Measurements from ENCODE around the gene TEK.

Gene TEK

GRCh38 chr9:27183131-27183530 lies 74.1 kb downstream of the TEK start:
- no peaks in the 10 kb centered on the region for H3K9me3 ChIP-seq (ENCODE audit: control insufficient read depth, insufficient read depth, low read length)
- no peak overlapping the region for H3K9ac ChIP-seq (ENCODE audit: low read depth, low read length)
- no peaks in the 10 kb centered on the region for H3K36me3 ChIP-seq (ENCODE audit: control insufficient read depth, insufficient read depth, low read length)
- H3K4me1 ChIP-seq (ENCODE audit: control insufficient read depth, insufficient read depth, low read length) = no peaks in the 10 kb centered on the region
- H3K4me3 ChIP-seq (ENCODE audit: low read depth, low read length) = no peak overlapping the region
- no peaks in the 10 kb centered on the region for H3K27me3 ChIP-seq (ENCODE audit: control insufficient read depth, insufficient read depth, low read length)

GRCh38 chr9:27183701-27184100 lies 74.7 kb downstream of the TEK start:
- no peak overlapping the region for H3K9ac ChIP-seq (ENCODE audit: low read depth, low read length)
- H3K4me1 ChIP-seq (ENCODE audit: control insufficient read depth, insufficient read depth, low read length) = no peaks in the 10 kb centered on the region
- no peaks in the 10 kb centered on the region for H3K9me3 ChIP-seq (ENCODE audit: control insufficient read depth, insufficient read depth, low read length)
- no peaks in the 10 kb centered on the region for H3K27me3 ChIP-seq (ENCODE audit: control insufficient read depth, insufficient read depth, low read length)
- no peaks in the 10 kb centered on the region for H3K36me3 ChIP-seq (ENCODE audit: control insufficient read depth, insufficient read depth, low read length)
- H3K4me3 ChIP-seq (ENCODE audit: low read depth, low read length) = no peak overlapping the region

- Histone ChIP-seq H3K4me3 (ENCODE audit: low read depth, low read length) (no peak overlapping the region), H3K36me3 (ENCODE audit: control insufficient read depth, insufficient read depth, low read length) (no peaks in the 10 kb centered on the region), H3K27me3 (ENCODE audit: control insufficient read depth, insufficient read depth, low read length) (no peaks in the 10 kb centered on the region)
Measured at GRCh38 chr9:27184556-27185351, 75.7 kb downstream of the TEK start.

GRCh38 chr9:27188426-27188825 lies 79.4 kb downstream of the TEK start:
- Histone ChIP-seq H3K27me3 (ENCODE audit: control insufficient read depth, insufficient read depth, low read length) (no peaks in the 10 kb centered on the region), H3K9ac (ENCODE audit: low read depth, low read length) (no peak overlapping the region), H3K4me1 (ENCODE audit: control insufficient read depth, insufficient read depth, low read length) (no peaks in the 10 kb centered on the region), H3K9me3 (ENCODE audit: control insufficient read depth, insufficient read depth, low read length) (no peaks in the 10 kb centered on the region), H3K36me3 (ENCODE audit: control insufficient read depth, insufficient read depth, low read length) (no peaks in the 10 kb centered on the region), H3K4me3 (ENCODE audit: low read depth, low read length) (no peak overlapping the region)

More at GRCh38 chr9:27184556-27185351, 75.7 kb downstream of the TEK start:
- no peak overlapping the region for H3K9ac ChIP-seq (ENCODE audit: low read depth, low read length)
- no peaks in the 10 kb centered on the region for H3K4me1 ChIP-seq (ENCODE audit: control insufficient read depth, insufficient read depth, low read length)
- H3K9me3 ChIP-seq (ENCODE audit: control insufficient read depth, insufficient read depth, low read length) = no peaks in the 10 kb centered on the region

- no peaks in the 10 kb centered on the region for H3K9me3 ChIP-seq (ENCODE audit: control insufficient read depth, insufficient read depth, low read length)
- H3K4me1 ChIP-seq (ENCODE audit: control insufficient read depth, insufficient read depth, low read length) = no peaks in the 10 kb centered on the region
- no peak overlapping the region for H3K4me3 ChIP-seq (ENCODE audit: low read depth, low read length)
- no peak overlapping the region for H3K9ac ChIP-seq (ENCODE audit: low read depth, low read length)
- H3K36me3 ChIP-seq (ENCODE audit: control insufficient read depth, insufficient read depth, low read length) = no peaks in the 10 kb centered on the region
- H3K27me3 ChIP-seq (ENCODE audit: control insufficient read depth, insufficient read depth, low read length) = no peaks in the 10 kb centered on the region
Measured at GRCh38 chr9:27189426-27189825, 80.4 kb downstream of the TEK start.

- Histone ChIP-seq H3K36me3 (ENCODE audit: control insufficient read depth, insufficient read depth, low read length) (no peaks in the 10 kb centered on the region), H3K4me1 (ENCODE audit: control insufficient read depth, insufficient read depth, low read length) (no peaks in the 10 kb centered on the region)
Measured at GRCh38 chr9:27192291-27192960, 83.4 kb downstream of the TEK start.

GRCh38 chr9:27193886-27194285 lies 84.9 kb downstream of the TEK start:
- H3K9ac ChIP-seq (ENCODE audit: low read depth, low read length) = no peak overlapping the region
- no peaks in the 10 kb centered on the region for H3K9me3 ChIP-seq (ENCODE audit: control insufficient read depth, insufficient read depth, low read length)
- no peaks in the 10 kb centered on the region for H3K36me3 ChIP-seq (ENCODE audit: control insufficient read depth, insufficient read depth, low read length)
- no peaks in the 10 kb centered on the region for H3K27me3 ChIP-seq (ENCODE audit: control insufficient read depth, insufficient read depth, low read length)
- H3K4me1 ChIP-seq (ENCODE audit: control insufficient read depth, insufficient read depth, low read length) = no peaks in the 10 kb centered on the region
- H3K4me3 ChIP-seq (ENCODE audit: low read depth, low read length) = no peak overlapping the region

More at GRCh38 chr9:27192291-27192960, 83.4 kb downstream of the TEK start:
- no peak overlapping the region for H3K9ac ChIP-seq (ENCODE audit: low read depth, low read length)
- no peaks in the 10 kb centered on the region for H3K27me3 ChIP-seq (ENCODE audit: control insufficient read depth, insufficient read depth, low read length)
- no peak overlapping the region for H3K4me3 ChIP-seq (ENCODE audit: low read depth, low read length)
- no peaks in the 10 kb centered on the region for H3K9me3 ChIP-seq (ENCODE audit: control insufficient read depth, insufficient read depth, low read length)

- Histone ChIP-seq H3K36me3 (ENCODE audit: control insufficient read depth, insufficient read depth, low read length) (no peaks in the 10 kb centered on the region), H3K9ac (ENCODE audit: low read depth, low read length) (no peak overlapping the region), H3K4me1 (ENCODE audit: control insufficient read depth, insufficient read depth, low read length) (no peaks in the 10 kb centered on the region), H3K4me3 (ENCODE audit: low read depth, low read length) (no peak overlapping the region), H3K9me3 (ENCODE audit: control insufficient read depth, insufficient read depth, low read length) (no peaks in the 10 kb centered on the region), H3K27me3 (ENCODE audit: control insufficient read depth, insufficient read depth, low read length) (no peaks in the 10 kb centered on the region)
Measured at GRCh38 chr9:27194401-27195091, 85.5 kb downstream of the TEK start.

GRCh38 chr9:27195191-27195590 lies 86.2 kb downstream of the TEK start:
- no peak overlapping the region for H3K4me3 ChIP-seq (ENCODE audit: low read depth, low read length)
- H3K9ac ChIP-seq (ENCODE audit: low read depth, low read length) = no peak overlapping the region
- no peaks in the 10 kb centered on the region for H3K9me3 ChIP-seq (ENCODE audit: control insufficient read depth, insufficient read depth, low read length)
- no peaks in the 10 kb centered on the region for H3K4me1 ChIP-seq (ENCODE audit: control insufficient read depth, insufficient read depth, low read length)
- no peaks in the 10 kb centered on the region for H3K36me3 ChIP-seq (ENCODE audit: control insufficient read depth, insufficient read depth, low read length)
- no peaks in the 10 kb centered on the region for H3K27me3 ChIP-seq (ENCODE audit: control insufficient read depth, insufficient read depth, low read length)

GRCh38 chr9:27196383-27196782 lies 87.4 kb downstream of the TEK start:
- Histone ChIP-seq H3K9me3 (ENCODE audit: control insufficient read depth, insufficient read depth, low read length) (no peaks in the 10 kb centered on the region), H3K4me3 (ENCODE audit: low read depth, low read length) (no peak overlapping the region), H3K36me3 (ENCODE audit: control insufficient read depth, insufficient read depth, low read length) (no peaks in the 10 kb centered on the region), H3K4me1 (ENCODE audit: control insufficient read depth, insufficient read depth, low read length) (no peaks in the 10 kb centered on the region), H3K9ac (ENCODE audit: low read depth, low read length) (no peak overlapping the region), H3K27me3 (ENCODE audit: control insufficient read depth, insufficient read depth, low read length) (no peaks in the 10 kb centered on the region)

GRCh38 chr9:27198190-27198589 lies 89.2 kb downstream of the TEK start:
- Histone ChIP-seq H3K4me3 (ENCODE audit: low read depth, low read length) (no peak overlapping the region), H3K9me3 (ENCODE audit: control insufficient read depth, insufficient read depth, low read length) (no peaks in the 10 kb centered on the region), H3K9ac (ENCODE audit: low read depth, low read length) (no peak overlapping the region), H3K36me3 (ENCODE audit: control insufficient read depth, insufficient read depth, low read length) (no peaks in the 10 kb centered on the region), H3K4me1 (ENCODE audit: control insufficient read depth, insufficient read depth, low read length) (no peaks in the 10 kb centered on the region), H3K27me3 (ENCODE audit: control insufficient read depth, insufficient read depth, low read length) (no peaks in the 10 kb centered on the region)
